ENCODE data around the gene EHHADH.

GRCh38 chr3:185199671-185200070 is 54.2 kb downstream of the EHHADH start:
- no peak for TF ChIP-seq CTCF (CRISPR knock-in tag; IDR thresholded peaks at IDR 0.05)
- TF ChIP-seq FOXO4 (CRISPR knock-in tag; conservative IDR thresholded peaks at IDR 0.05), result no peak
- no peak for TF ChIP-seq ZNF629 (CRISPR knock-in tag; conservative IDR thresholded peaks at IDR 0.05)
- TF ChIP-seq ZBED4 (CRISPR knock-in tag; IDR thresholded peaks at IDR 0.05; ENCODE audit: borderline replicate concordance), result no peak
- TF ChIP-seq GABPB1 (CRISPR knock-in tag; IDR thresholded peaks at IDR 0.05), result no peak
